Tibial nerve (tissue), 4 donors: ENCODE measurements around the gene TRMT112. TPM values are rescaled to one million over a fixed set of nuclear protein-coding genes. Genes with fewer than 3 reads are reported as not detected.
A peak's percentile ranks its signal among the peaks of the same experiment; 100 is the strongest.
"Not testable (repeated sequence)": the region's sequence is repeated elsewhere in the genome, so short reads cannot be mapped to it uniquely, and the experiment has no call there.

Source experiments
- DNase-seq, 2 donors: peaks; one replicate each; pipeline ENCODE4 v3.0.0-alpha.2; 2019; ENCODE audit warnings: low spot score in 2 of 2
- H3K27ac ChIP-seq, 4 donors: fragments of 200-600 bp; sonication (generic) in 3 of 4; one replicate each; pipeline ENCODE4 v1.5.1; 2017 to 2019; ENCODE audit warnings: mild to moderate bottlenecking in 1 of 4
- H3K27me3 ChIP-seq, 2 donors: fragments of 200-600 bp; sonication (generic) in 1 of 2; one replicate each; pipeline versions ENCODE4 v1.5.1 to v1.6.0; 2017 to 2019
- H3K36me3 ChIP-seq, 3 donors: fragments of 200-600 bp; sonication (generic); one replicate each; pipeline ENCODE4 v1.5.1; 2018 to 2019
- H3K4me1 ChIP-seq, 4 donors: fragments of 200-600 bp; sonication (generic) in 3 of 4; one replicate each; pipeline ENCODE4 v1.5.1; 2017 to 2019
- H3K4me3 ChIP-seq, 4 donors: fragments of 200-600 bp; sonication (generic) in 3 of 4; one replicate each; pipeline ENCODE4 v1.5.1; 2017 to 2019; ENCODE audit warnings: mild to moderate bottlenecking in 1 of 4, moderate library complexity in 1 of 4
- H3K9me3 ChIP-seq, 4 donors: fragments of 200-600 bp; sonication (generic) in 3 of 4; one replicate each; pipeline ENCODE4 v1.5.1; 2017 to 2019
- CTCF ChIP-seq, 5 experiments: fragments of 200-600 bp in 3 of 5; fragments of 450-650 bp in 2 of 5; sonication (generic) in 3 of 5; IDR thresholded peaks; one replicate each; pipeline ENCODE4 v1.5.1; 2016 to 2019; ENCODE audit warnings: antibody characterized with exemption in 5 of 5, mild to moderate bottlenecking in 3 of 5, moderate library complexity in 2 of 5
- EP300 ChIP-seq, 2 donors: sonication (generic); formaldehyde crosslinking; IDR thresholded peaks; one replicate each; pipeline ENCODE4 v1.6.1; 2017; ENCODE audit warnings: antibody characterized with exemption in 2 of 2, mild to moderate bottlenecking in 1 of 2
- POLR2A ChIP-seq, 2 donors: fragments of 450-650 bp; IDR thresholded peaks; one replicate each; pipeline ENCODE4 v1.6.1; 2017; ENCODE audit warnings: antibody characterized with exemption in 2 of 2, mild to moderate bottlenecking in 2 of 2, moderate library complexity in 2 of 2
- WGBS, 2 donors: methylation state at CpG; one replicate each; pipeline ENCODE4 v1.1.5; 2018; 5-methylcytosine and 5-hydroxymethylcytosine counted together
- total RNA-seq, 4 donors: library from RNA; depleted of rRNA; stranded (reverse); fragments of >200 nt; gene quantifications; one replicate each; pipeline ENCODE4 v1.1.0, GENCODE V29; 2016

Gene TRMT112
- total RNA-seq, 4 donors from 2014 or later = 290 to 381 (median 327) TPM

GRCh38 chr11:64318766-64319761 lies 1.7 kb upstream of the TRMT112 start:
- 28 to 30% methylated on average over 16 to 19 of the region's 19 CpGs for WGBS, 2 donors
- Histone ChIP-seq H3K9me3 (no peaks in the 10 kb centered on the region), H3K4me1 (peaks cover 0 to 34% (median 13%) of the 10 kb centered on the region in 4 donors), H3K4me3 (peak overlapping the region; percentile 51 to 96 (median 84)), H3K27me3 (no peaks in the 10 kb centered on the region), H3K36me3 (peaks cover 0 to 66% (median 19%) of the 10 kb centered on the region in 3 donors), H3K27ac (peak overlapping the region; percentile 96 to 99 (median 98))
- no peak for DNase-seq
- TF ChIP-seq EP300 (IDR thresholded peaks at IDR 0.05) (no peak), CTCF (IDR thresholded peaks at IDR 0.05) (no peak), POLR2A (IDR thresholded peaks at IDR 0.05) (no peak)

DNA sequence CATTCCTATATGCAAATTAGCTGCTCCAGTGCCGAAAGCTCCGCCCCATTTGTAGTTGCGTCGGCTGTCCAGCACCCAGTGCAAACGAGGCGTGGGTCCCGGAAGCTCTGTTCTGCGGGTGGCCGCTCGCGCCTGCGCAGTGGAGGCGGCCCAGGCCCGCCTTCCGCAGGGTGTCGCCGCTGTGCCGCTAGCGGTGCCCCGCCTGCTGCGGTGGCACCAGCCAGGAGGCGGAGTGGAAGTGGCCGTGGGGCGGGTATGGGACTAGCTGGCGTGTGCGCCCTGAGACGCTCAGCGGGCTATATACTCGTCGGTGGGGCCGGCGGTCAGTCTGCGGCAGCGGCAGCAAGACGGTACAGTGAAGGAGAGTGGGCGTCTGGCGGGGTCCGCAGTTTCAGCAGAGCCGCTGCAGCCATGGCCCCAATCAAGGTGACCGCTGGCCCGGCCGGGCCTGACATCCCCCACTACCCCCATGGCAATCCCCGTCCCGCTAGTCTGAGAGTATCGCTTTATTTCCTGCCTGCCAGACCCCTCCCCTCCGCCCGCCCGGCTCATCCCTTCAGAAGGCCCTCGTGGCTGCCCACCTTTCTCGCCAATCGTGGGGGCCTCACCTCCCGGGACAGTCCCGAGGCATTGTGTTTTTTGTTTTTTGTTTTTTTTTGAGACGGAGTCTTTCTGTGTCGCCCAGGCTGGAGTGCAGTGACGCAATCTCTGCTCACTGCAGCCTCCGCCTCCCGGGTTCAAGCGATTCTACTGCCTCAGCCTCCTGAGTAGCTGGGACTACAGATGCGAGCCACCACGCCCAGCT lies 804 bp upstream of the TRMT112 start, which contains the start of gene PRDX5:
Gene PRDX5 (plus strand): TSS at position 161 of the 805 bp plus-strand sequence. CDS start 95 bp downstream, at position 256.
- H3K9me3 ChIP-seq = no peaks in the 10 kb centered on the region
- WGBS, 2 donors = 1% methylated on average over 39 to 61 of the region's 61 CpGs
- peaks cover 0 to 70% (median 19%) of the 10 kb centered on the region in 3 donors for H3K36me3 ChIP-seq
- H3K27ac ChIP-seq = peak within 1 kb of the TSS; percentile 96 to 99 (median 98)
- no peaks in the 10 kb centered on the region for H3K27me3 ChIP-seq
- H3K4me3 ChIP-seq = peak within 1 kb of the TSS; percentile 51 to 96 (median 84)
- peaks cover 0 to 34% (median 13%) of the 10 kb centered on the region in 4 donors for H3K4me1 ChIP-seq
- peak; percentile 93 for DNase-seq
- peak; percentile 80 to 83 for TF ChIP-seq POLR2A (IDR thresholded peaks at IDR 0.05)
- TF ChIP-seq EP300 (IDR thresholded peaks at IDR 0.05) = peak in 1 of 2 donors; percentile 85
- TF ChIP-seq CTCF (IDR thresholded peaks at IDR 0.05) = peak; percentile 39 to 72 (median 62)

DNA sequence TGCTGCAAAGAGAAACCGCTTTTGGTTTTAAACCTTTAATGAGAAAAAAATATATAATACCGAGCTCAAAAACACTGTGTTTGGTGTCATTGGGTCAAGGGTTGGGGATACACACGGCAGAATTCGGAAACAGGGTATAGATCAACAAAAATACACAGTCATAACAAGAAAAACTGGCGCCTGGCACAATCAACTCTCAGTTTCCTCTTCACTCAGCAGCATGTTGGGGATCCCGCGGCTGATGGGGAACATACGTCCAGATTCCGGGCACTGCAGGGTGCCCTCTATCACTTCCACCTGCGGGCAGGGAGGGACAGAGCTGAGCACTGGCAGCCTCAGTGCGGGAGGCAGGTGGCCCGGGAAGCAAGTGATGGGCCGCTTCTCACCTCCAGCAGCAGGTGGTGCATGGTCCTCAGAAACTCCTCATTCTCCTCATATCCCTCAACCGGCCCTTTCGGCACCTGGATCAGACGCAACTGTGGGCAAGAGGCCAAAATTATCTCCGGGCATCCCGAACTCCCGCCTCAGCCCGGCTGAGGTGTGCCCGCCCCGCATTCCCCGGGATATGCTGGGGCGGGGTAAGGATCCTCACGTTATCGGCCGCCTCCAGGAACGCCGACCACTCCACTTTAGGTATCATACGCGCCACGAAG lies 561 bp downstream of the TRMT112 start:
- Histone ChIP-seq H3K27ac (peak overlapping the region; percentile 96 to 99 (median 98)), H3K27me3 (no peaks in the 10 kb centered on the region), H3K36me3 (peaks cover 0 to 57% (median 19%) of the 10 kb centered on the region in 3 donors), H3K4me3 (peak overlapping the region; percentile 51 to 96 (median 84)), H3K9me3 (no peaks in the 10 kb centered on the region), H3K4me1 (peaks cover 0 to 29% (median 13%) of the 10 kb centered on the region in 4 donors)
- DNase-seq = no peak
- TF ChIP-seq CTCF (IDR thresholded peaks at IDR 0.05) (peak in 1 of 5 experiments; percentile 7), EP300 (IDR thresholded peaks at IDR 0.05) (no peak), POLR2A (IDR thresholded peaks at IDR 0.05) (no peak)
- WGBS, 2 donors = 12 to 17% methylated on average over 14 to 16 of the region's 32 CpGs

DNA sequence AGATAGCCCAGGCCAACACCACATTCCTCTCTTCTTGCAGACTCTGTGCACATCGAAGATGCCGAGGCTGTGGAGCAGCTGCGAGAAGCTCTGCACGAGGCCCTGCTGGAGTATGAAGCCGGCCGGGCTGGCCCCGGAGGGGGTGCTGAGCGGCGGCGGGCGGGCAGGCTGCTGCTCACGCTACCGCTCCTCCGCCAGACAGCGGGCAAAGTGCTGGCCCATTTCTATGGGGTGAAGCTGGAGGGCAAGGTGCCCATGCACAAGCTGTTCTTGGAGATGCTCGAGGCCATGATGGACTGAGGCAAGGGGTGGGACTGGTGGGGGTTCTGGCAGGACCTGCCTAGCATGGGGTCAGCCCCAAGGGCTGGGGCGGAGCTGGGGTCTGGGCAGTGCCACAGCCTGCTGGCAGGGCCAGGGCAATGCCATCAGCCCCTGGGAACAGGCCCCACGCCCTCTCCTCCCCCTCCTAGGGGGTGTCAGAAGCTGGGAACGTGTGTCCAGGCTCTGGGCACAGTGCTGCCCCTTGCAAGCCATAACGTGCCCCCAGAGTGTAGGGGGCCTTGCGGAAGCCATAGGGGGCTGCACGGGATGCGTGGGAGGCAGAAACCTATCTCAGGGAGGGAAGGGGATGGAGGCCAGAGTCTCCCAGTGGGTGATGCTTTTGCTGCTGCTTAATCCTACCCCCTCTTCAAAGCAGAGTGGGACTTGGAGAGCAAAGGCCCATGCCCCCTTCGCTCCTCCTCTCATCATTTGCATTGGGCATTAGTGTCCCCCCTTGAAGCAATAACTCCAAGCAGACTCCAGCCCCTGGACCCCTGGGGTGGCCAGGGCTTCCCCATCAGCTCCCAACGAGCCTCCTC lies 1.5 kb downstream of the TRMT112 start:
- Histone ChIP-seq H3K4me3 (peak overlapping the region in 1 of 4 donors; percentile 96), H3K27ac (peak overlapping the region in 2 of 4 donors; percentile 96 to 98), H3K4me1 (peaks cover 0 to 29% (median 13%) of the 10 kb centered on the region in 4 donors), H3K36me3 (peaks cover 0 to 48% (median 13%) of the 10 kb centered on the region in 3 donors)
- H3K9me3 ChIP-seq, H3K27me3 ChIP-seq, DNase-seq: not testable (repeated sequence)
- WGBS, 2 donors = 69 to 77% methylated on average over 16 to 23 of the region's 25 CpGs
